Uterine smooth muscle cell (primary cell): ENCODE data around the gene GNL3L. TPM values are rescaled to one million over a fixed set of nuclear protein-coding genes. Genes with fewer than 3 reads are reported as not detected.

Experiments used
- total RNA-seq: library from RNA; depleted of rRNA; stranded (reverse); fragments of >200 nt; gene quantifications from 2 replicates; pipeline ENCODE4 v1.2.3, GENCODE V29; 2014

The GNL3L gene
- 26.1 and 32.6 TPM in 2 replicates for total RNA-seq

GRCh38 chrX:54529552-54530356 lies at the start of gene GNL3L:
GNL3L (plus strand) TSS chrX:54530219; CDS start chrX:54532567, 2,348 bp downstream.

GRCh38 chrX:54495814-54496516 lies 34.1 kb upstream of the GNL3L start, which contains the start of gene FGD1:
FGD1 (minus strand) TSS chrX:54496234; CDS start chrX:54495432, 802 bp downstream.

Other genes with a start within 250 kb of the GNL3L start
- 0.44 and 0.87 TPM in 2 replicates for gene WNK3, start 172.2 kb upstream of the GNL3L start, total RNA-seq
- 9.4 and 13.7 TPM in 2 replicates for gene TSR2, start 89.8 kb upstream of the GNL3L start, total RNA-seq
- gene FGD1, start 34.0 kb upstream of the GNL3L start, total RNA-seq = 6.5 and 7.0 TPM in 2 replicates